GM12892 (cell line): ENCODE data around the gene CBX2.

Experiments used
- DNase-seq: peaks from one replicate; pipeline ENCODE4 v3.0.0; 2011; ENCODE audit not compliant: insufficient read length
- FAIRE-seq: peaks from 2 replicates; lab custom pipeline; 2011; peaks lifted over from hg19 to GRCh38; lab: Jason Lieb, UNC
- POLR2A ChIP-seq: IDR thresholded peaks from 2 replicates; pipeline ENCODE4 v1.6.1; 2011; ENCODE audit warnings: low read depth, low read length, control low read depth
- POLR2AphosphoS5 ChIP-seq: IDR thresholded peaks from 2 replicates; pipeline ENCODE4 v1.6.1; 2011; ENCODE audit warnings: low read depth, low read length, control low read depth
- TAF1 ChIP-seq: IDR thresholded peaks from 2 replicates; pipeline ENCODE4 v1.6.1; 2011; ENCODE audit warnings: low read depth, mild to moderate bottlenecking, control low read depth, low read length, borderline replicate concordance

Gene CBX2

GRCh38 chr17:79785900-79786810 is 8.2 kb downstream of the CBX2 start:
- TF ChIP-seq TAF1: no peak
- no peak for TF ChIP-seq POLR2A
- TF ChIP-seq POLR2AphosphoS5: no peak
- DNase-seq: no peak
- no peak for FAIRE-seq

- DNase-seq (no peak), FAIRE-seq (no peak)
- TF ChIP-seq POLR2A (no peak), POLR2AphosphoS5 (no peak), TAF1 (no peak)
Measured at GRCh38 chr17:79786930-79787643, 9.1 kb downstream of the CBX2 start.

GRCh38 chr17:79788455-79788854 is 10.5 kb downstream of the CBX2 start:
- FAIRE-seq: no peak
- TF ChIP-seq TAF1 (no peak), POLR2AphosphoS5 (no peak), POLR2A (no peak)
- DNase-seq: no peak

- no peak for FAIRE-seq
- TF ChIP-seq POLR2AphosphoS5 (no peak), TAF1 (no peak), POLR2A (no peak)
- no peak for DNase-seq
Measured at GRCh38 chr17:79788989-79789942, 11.3 kb downstream of the CBX2 start.

- TF ChIP-seq POLR2A (no peak), POLR2AphosphoS5 (no peak), TAF1 (no peak)
- no peak for FAIRE-seq
Measured at GRCh38 chr17:79789943-79790804, 12.2 kb downstream of the CBX2 start.

GRCh38 chr17:79790805-79791734 is 13.1 kb downstream of the CBX2 start:
- no peak for TF ChIP-seq POLR2AphosphoS5
- TF ChIP-seq POLR2A: no peak
- TF ChIP-seq TAF1: no peak
- FAIRE-seq (no peak), DNase-seq (no peak)

More at GRCh38 chr17:79789943-79790804, 12.2 kb downstream of the CBX2 start:
- DNase-seq: peak; percentile 91

GRCh38 chr17:79791735-79792161 is 13.8 kb downstream of the CBX2 start:
- no peak for TF ChIP-seq POLR2AphosphoS5
- TF ChIP-seq TAF1: no peak
- no peak for TF ChIP-seq POLR2A
- DNase-seq (no peak), FAIRE-seq (no peak)

GRCh38 chr17:79792341-79792871 is 14.5 kb downstream of the CBX2 start:
- no peak for FAIRE-seq
- no peak for DNase-seq
- TF ChIP-seq POLR2A (no peak), TAF1 (no peak), POLR2AphosphoS5 (no peak)
